GM18907 (cell line): ENCODE data around the gene CDH13.

Source experiments
- ATAC-seq: cut with Tn5 transposase; IDR thresholded peaks from one replicate; pipeline ENCODE4 v1.9.1; 2021; ENCODE audit warnings: mild to moderate bottlenecking, moderate library complexity; ENCODE audit not compliant: unreplicated experiment

The CDH13 gene

DNA sequence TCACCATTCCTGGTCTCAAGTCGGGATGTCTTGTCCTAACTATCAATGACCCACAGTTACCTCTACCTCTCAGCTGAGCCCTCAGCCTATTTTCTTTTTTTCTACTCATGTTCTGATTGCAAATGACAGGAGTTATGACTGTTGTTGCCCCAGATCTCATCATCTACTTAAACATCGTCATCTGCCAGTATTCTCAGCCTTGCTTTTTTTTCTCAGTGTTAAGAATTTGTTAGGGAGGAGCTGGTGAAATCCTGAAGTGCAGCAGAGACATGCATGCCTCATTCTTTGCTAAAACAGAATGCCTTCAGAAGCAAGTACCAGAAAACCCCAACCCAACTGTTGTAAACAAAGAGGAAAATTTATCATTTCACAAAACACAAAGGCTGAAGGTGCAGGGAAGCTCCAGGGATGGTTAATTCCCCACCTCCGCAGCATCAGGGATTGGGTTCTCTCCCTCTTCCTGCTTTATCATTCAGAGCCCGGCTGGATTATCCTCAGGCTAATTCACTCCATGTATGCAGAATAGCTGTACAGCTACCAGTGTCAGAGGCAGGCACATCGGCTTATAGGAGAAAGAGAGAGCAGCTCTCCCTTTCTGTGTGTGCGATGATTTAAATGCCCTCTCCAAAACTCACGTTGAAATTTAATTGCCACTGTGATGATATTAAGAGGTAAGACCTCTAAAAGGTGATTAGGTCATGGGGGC, 640.2 kb downstream of the CDH13 start:
- ATAC-seq: no peak

DNA sequence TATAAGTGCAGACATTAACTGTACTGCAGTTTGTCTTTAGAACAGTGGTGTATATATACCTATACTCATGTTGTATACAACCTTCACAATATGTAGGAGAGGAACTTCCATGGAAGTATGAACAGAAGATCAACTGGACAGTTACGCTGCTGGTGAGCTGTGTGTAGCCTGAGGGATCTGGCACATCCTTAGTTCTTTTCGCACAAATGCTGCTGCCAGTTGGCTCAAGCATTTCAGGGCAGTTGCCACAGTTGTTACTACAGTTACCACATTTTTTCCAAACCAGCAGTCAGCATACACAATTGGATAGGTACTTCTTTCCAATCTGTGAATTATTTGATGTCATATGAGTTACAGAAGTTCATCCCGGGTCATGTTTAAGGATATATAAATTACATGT, 641.4 kb downstream of the CDH13 start:
- no peak for ATAC-seq

- ATAC-seq: no peak
These were observed 642.3 kb downstream of the CDH13 start for GRCh38 chr16:83269048-83269447.

DNA sequence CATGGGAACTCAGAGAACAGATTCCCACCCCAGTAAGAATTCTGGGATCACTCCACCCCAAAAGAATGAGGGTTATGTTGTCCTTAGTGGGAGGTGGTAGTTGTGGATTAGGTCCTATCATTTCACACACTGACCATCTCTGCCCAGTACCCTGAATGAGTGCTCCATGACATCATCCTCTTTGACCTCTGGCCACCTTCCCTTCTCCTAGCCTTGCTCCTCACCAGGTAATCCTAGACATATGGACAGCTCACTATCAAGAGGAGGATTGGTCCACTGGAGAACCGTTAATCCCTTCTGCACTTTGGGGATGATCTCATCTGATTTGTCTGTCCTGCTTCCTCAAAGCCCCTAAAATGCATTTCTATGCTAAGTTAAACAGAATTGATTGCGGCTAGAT, 642.8 kb downstream of the CDH13 start:
- no peak for ATAC-seq

- no peak for ATAC-seq
These were observed 643.3 kb downstream of the CDH13 start for GRCh38 chr16:83270061-83270460.

DNA sequence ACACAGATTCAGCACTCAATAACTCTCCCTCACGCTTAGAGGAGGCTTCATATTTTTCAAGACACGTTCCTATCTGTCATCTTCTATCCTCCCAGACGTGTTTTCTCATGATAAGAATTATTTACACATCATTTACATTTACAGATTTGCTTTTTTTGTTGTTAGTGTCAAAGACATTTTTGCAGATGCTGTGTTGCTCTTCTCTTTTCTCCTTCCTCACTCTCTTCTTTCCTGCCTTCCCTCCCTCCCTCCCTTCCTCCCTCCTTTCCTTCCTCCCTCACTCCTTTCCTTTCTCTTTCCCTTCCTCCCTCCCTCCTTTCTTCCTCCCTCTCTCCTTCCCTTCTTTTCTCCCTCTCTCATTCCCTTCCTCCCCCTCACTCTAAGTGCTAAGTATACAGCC, 643.9 kb downstream of the CDH13 start:
- no peak for ATAC-seq

- no peak for ATAC-seq
These were observed 644.4 kb downstream of the CDH13 start for GRCh38 chr16:83271123-83271522.

GRCh38 chr16:83271970-83272575, 645.3 kb downstream of the CDH13 start:
- no peak for ATAC-seq

DNA sequence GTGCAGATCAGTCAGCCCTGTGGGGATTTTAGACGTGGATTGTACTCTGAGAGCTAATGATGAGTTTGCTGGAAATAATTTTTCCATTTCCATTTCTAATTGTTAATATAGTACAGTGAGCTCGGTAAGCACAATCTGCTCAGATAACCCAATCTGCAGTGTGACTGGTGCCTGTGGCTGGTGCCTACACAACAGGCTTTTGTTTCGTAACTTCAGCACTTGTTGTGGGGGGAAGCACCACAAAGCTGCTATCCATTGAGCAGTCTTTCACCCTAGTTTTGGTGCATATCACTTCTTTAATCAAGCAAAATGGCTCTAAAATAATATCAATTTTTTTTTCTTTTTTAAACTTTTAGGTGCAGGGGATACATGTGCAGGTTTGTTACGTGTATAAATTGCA, 646.1 kb downstream of the CDH13 start:
- no peak for ATAC-seq

- no peak for ATAC-seq
These were observed 646.9 kb downstream of the CDH13 start for GRCh38 chr16:83273504-83274173.

- no peak for ATAC-seq
These were observed 652.5 kb downstream of the CDH13 start for GRCh38 chr16:83279251-83279650.

- ATAC-seq: no peak
These were observed 659.2 kb downstream of the CDH13 start for GRCh38 chr16:83285921-83286320.

GRCh38 chr16:83296505-83296904, 669.7 kb downstream of the CDH13 start:
- no peak for ATAC-seq

GRCh38 chr16:83298541-83298940, 671.8 kb downstream of the CDH13 start:
- no peak for ATAC-seq

DNA sequence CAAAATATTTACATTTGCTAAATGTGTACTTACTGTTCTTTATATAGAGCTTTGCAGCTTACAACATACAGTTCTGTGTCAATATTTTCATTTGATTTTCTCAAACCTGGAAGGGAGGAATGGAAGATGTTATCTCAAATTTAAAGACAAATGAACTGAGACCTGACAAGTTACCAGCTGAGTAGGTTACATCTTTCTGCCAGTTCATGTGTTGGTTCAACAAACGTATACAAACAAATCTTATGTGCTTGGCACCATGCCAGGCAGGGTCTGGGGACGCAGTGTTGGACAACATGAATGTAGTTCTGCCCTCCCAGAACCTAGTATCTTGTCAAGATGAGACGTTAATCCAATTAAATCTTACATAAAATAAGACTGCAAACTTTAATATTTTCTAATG, 673.6 kb downstream of the CDH13 start:
- ATAC-seq: no peak

- no peak for ATAC-seq
These were observed 675.2 kb downstream of the CDH13 start for GRCh38 chr16:83301971-83302370.

- no peak for ATAC-seq
These were observed 676.1 kb downstream of the CDH13 start for GRCh38 chr16:83302853-83303252.

- no peak for ATAC-seq
These were observed 678.3 kb downstream of the CDH13 start for GRCh38 chr16:83305092-83305491.

GRCh38 chr16:83306961-83307593, 680.3 kb downstream of the CDH13 start:
- no peak for ATAC-seq

DNA sequence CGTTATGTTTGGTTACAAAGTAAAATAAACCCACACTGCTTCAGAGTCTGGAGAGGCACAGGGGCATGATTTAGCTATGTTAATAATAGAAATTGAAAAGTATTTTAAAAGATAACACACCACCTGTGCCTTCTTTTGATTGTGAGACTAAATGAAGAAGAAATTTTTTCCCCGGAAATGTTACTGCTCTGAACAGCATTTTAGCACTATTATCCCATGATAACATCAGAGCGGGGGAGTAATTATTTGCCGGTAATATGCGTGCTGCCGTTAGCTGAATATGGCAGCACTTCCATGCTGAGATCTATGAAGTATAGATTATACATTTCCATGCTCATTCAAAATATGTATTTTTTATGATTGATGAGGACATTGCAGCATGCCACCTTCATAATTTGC, 680.8 kb downstream of the CDH13 start:
- ATAC-seq: no peak

DNA sequence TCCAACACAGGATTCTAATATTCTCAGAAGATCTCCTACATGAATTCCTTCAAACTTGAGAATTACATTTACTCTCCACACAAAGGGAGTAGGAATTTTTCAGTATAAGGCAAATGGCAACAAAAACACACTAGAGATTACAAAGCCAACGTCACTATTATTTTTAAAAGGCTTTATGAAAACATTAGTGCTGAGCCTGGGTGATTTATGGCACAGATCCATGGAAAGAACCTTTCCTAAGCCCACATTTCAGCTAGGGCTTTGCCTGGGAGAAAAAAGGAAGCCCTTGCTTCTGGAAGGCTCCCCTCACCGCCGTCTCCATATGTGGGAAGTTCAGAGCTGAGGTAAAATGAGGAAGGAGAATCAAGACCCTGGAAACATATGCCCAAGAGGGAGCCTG, 681.6 kb downstream of the CDH13 start:
- no peak for ATAC-seq

- no peak for ATAC-seq
These were observed 684.0 kb downstream of the CDH13 start for GRCh38 chr16:83310816-83311215.
